GM21737 (cell line): ENCODE measurements around the gene RAB26.
"Not testable (repeated sequence)": the region's sequence is repeated elsewhere in the genome, so short reads cannot be mapped to it uniquely, and the experiment has no call there.

Experiments used
- ATAC-seq: cut with Tn5 transposase; IDR thresholded peaks from one replicate; pipeline ENCODE4 v1.9.1; 2021; ENCODE audit warnings: mild to moderate bottlenecking, moderate library complexity; ENCODE audit not compliant: unreplicated experiment

RAB26 gene

GRCh38 chr16:2116428-2116827, 32.0 kb upstream of the RAB26 start:
- not testable (repeated sequence) for ATAC-seq

- ATAC-seq: not testable (repeated sequence)
These were observed 31.1 kb upstream of the RAB26 start for GRCh38 chr16:2117341-2117740.

DNA sequence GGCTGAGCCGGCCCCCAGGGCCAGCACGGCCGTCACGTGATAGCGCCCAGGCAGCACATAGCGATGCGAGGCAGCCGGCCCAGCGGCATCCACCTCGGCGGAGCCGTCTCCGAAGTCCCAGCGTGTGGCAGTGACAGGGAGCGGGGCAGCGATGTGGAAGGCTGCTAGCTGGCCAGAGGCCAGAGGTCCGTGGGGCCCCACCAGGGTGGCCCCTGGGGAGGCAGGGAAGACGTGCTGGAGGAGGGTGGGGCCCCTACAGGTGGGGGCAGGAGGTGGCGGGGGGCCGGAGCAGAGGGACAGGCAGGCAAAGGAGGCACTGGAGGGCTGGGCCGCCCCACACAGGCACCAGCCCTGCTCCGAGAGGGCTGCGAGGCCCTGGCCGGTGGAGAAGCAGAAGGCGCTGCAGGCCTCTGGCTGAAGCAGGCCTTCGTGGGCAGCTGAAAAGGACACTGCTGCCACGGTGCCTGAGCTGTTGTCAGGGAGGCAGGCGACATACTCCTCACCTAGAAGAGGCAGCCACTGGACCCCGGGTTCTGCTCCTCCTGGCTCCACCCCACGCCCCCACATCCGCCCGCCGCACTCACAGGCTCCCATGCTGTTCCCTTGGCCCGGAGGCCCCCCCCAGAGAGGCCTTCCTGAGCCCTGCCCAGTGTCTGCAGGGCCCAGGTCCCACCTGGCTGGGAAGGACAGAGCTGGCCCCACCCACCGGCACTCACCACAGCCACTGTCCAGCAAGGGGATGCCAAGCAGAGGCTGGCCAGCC, 30.3 kb upstream of the RAB26 start:
- not testable (repeated sequence) for ATAC-seq

GRCh38 chr16:2121325-2121724, 27.1 kb upstream of the RAB26 start:
- ATAC-seq: not testable (repeated sequence)

- no peak for ATAC-seq
These were observed 26.6 kb upstream of the RAB26 start for GRCh38 chr16:2121853-2122252.

DNA sequence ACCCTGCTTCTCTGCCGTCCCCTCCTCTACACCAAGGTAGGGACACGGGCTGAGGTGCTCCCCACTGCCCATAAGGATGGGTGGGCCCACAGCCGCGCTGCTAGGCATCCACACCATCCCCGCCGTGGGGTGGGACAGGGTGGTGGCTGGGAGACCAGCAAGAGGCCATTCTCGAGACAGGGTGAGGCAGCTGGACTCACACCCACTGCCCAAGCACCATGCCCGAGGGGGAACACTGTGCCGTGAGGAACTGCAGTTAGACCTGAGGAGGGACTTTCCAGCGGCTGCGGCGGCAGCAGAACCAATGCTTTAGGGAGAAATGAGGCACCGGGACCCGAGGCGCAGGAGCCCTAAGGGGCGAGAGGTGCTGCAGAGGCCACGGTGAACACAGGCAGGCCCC, 26.0 kb upstream of the RAB26 start:
- no peak for ATAC-seq

GRCh38 chr16:2122934-2123683, 25.3 kb upstream of the RAB26 start:
- not testable (repeated sequence) for ATAC-seq

DNA sequence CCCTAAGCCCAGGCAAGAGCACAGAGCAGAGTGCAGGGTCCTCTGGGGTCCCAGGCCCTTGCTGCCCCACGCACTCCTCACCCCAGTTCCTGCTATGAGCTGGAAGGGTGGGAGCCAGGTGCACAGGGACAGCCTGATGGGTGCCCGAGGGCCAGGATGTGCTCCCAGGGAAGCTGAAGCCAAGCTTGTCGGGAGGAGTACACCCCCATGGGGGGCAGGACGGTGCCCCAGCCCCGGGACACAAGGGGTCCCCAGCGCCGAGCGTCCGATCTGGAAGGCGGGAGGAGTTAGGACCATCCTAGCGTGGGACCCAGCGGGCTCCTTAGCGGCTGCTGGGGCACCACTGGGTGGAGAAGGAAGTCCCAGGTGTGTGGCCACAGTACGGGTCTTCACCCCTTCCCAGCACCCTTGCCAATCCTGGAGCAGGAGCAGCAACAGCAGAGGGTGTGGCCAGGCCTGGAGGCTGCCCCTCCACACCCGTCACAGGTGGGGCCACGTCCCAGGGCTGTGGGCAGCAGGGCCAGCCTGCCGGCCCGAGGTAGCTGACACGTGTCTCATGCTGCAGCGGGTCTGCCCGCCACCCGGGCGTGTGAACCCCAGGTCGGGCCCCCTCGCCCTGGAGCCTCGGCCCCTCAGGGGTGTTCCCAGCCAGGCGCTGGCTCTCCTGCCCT, 24.6 kb upstream of the RAB26 start:
- ATAC-seq: not testable (repeated sequence)

GRCh38 chr16:2124377-2124693, 24.1 kb upstream of the RAB26 start:
- not testable (repeated sequence) for ATAC-seq

DNA sequence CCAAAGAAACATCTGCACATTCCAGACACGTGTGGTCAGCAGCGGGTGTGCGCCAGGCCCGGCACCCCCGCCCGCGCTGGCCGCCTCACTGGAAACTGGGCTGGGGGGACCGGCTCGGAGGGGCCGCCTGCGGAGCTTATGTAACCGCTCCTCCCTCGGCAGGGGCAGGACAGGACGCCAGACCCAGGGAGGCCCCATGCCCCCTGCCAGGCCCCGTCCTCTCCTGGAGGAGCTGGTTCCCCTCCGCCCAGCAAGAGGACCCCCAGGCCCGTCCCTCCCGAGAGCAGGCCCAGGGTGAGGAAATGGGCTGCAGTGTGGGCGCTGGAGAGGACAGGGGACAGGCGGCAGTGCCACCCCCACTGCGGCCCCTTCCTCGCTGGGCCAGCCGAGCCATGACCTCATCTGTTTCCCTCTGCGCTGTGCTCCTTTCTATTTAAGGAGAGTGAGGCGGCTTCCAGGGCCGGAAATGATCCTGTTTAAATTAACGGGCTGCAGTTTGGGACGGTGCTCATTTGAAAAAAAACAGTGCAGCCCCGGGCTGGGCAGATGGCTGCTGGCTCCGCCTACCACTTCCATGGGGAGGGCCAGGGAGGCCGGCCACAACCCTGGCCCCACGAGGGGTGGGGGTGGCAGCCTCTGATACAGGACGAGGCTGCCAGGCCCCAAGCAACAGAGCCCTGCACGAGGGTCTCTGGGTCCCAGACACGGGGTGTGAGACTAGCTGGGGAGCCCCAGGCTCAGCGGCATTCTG, 23.6 kb upstream of the RAB26 start:
- ATAC-seq: not testable (repeated sequence)

DNA sequence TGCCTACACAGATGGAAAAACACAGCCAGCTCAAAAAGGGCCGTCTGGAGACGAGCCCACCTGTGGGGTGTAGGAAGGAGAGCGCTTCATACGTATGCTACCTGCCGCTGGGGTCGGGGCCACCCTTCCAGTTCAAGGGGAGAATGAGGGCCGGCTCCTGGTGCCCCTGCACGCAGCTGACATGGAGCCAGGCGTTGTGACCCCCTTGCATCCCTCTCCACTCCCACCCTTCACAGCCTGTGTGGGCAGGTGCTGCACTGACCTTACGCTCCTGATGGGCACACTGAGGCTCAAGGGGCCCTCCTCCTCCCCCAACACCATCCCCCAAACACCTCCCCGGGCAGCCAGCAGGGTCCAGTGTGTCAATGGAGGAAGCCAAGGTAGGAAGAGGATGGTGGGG, 22.8 kb upstream of the RAB26 start:
- ATAC-seq: not testable (repeated sequence)

DNA sequence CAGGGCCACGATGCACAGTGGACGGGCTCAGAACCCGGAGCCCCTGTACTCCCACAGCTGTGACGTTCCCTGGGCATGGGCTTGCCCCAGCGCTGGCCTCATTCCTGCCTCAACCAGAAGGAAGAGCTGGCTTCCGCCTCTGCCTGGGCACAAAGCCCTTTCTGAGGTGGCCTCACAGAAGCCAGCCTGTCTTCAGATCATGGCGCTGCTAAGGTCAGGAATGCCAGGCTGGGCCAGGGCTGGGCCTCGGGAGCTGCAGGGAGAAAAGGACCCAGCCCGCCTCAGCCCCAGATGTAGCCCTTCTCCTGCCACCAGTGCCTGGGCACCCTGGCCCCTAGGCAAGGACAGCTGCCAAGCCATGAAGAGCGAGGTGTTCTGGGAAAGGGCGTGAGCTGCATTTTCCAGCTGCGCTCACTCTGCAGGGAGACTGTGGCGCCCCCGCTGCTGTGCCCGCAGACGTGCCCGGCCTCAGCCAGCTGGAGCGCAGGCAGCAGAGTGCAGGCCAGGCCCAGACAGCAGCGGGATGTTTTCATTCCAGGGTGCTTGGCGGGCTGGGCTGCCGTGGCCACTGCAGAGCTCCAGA, 22.2 kb upstream of the RAB26 start:
- ATAC-seq: not testable (repeated sequence)

GRCh38 chr16:2126928-2127556, 21.4 kb upstream of the RAB26 start:
- ATAC-seq: not testable (repeated sequence)

DNA sequence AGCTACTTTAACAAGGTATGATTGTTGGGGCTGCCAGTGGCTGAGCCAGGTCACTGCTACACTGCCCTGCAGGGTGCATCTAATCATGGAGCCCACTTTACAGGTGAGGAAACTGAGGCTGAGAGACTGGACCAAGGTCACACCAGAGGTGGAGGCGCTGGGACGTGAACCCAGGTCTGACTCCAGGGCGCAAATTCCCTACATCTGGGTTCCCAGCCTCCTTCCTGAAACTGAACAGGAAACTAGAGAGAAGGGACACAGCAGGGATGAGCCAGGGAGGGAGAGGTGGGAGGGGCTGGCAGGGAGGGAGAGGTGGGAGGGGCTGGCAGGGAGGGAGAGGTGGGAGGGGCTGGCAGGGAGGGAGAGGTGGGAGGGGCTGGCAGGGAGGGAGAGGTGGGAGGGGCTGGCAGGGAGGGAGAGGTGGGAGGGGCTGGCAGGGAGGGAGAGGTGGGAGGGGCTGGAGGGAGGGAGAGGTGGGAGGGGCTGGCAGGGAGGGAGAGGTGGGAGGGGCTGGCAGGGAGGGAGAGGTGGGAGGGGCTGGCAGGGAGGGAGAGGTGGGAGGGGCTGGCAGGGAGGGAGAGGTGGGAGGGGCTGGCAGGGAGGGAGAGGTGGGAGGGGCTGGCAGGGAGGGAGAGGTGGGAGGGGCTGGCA, 20.7 kb upstream of the RAB26 start:
- not testable (repeated sequence) for ATAC-seq

DNA sequence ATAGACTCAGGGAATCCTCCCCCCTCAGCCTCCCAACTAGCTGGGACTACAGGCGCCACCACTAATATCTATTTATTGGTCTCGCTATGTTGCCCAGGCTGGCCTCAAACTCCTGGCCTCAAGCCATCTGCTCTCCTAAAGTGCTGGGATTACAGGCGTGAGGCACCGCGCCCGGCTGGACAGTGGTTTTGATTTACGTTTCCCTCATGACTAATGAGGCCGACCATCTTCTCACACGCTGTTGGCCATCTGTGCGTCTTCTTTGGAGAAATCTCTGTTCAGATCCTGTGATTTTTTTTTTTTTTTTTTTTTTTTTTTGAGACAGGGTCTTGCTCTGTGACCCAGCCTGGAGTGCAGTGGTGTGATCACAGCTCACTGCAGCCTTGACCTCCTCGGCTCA, 19.2 kb upstream of the RAB26 start:
- not testable (repeated sequence) for ATAC-seq

DNA sequence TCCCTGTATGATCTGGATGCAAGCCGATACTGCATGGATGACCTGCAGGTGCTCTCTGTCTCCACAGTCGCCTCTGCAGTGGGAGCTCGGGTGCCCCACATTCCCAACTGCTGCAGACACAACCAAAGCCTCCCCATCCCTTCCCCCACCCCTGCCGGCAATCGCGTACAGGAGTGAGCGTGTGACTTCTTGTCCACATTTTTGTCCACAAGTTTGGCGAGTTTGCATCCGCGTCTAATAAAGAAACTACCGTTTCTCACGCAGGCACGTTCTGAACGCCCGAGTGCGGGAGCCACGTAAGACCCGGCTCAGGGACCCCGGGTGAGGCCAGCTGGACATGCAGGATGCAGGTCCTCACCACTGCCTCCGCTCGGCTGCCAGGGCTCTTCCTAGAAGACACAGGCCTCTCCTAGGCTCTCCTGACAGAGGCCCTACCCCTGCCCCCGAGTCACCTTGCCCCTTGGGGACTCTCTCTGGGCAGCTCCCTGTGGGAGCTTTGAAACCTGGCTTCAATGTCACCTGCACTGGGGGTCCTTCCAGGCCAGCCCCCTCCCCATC, 18.5 kb upstream of the RAB26 start:
- not testable (repeated sequence) for ATAC-seq

GRCh38 chr16:2133797-2134196, 14.6 kb upstream of the RAB26 start:
- ATAC-seq: not testable (repeated sequence)

- not testable (repeated sequence) for ATAC-seq
These were observed 13.4 kb upstream of the RAB26 start for GRCh38 chr16:2135071-2135470.

DNA sequence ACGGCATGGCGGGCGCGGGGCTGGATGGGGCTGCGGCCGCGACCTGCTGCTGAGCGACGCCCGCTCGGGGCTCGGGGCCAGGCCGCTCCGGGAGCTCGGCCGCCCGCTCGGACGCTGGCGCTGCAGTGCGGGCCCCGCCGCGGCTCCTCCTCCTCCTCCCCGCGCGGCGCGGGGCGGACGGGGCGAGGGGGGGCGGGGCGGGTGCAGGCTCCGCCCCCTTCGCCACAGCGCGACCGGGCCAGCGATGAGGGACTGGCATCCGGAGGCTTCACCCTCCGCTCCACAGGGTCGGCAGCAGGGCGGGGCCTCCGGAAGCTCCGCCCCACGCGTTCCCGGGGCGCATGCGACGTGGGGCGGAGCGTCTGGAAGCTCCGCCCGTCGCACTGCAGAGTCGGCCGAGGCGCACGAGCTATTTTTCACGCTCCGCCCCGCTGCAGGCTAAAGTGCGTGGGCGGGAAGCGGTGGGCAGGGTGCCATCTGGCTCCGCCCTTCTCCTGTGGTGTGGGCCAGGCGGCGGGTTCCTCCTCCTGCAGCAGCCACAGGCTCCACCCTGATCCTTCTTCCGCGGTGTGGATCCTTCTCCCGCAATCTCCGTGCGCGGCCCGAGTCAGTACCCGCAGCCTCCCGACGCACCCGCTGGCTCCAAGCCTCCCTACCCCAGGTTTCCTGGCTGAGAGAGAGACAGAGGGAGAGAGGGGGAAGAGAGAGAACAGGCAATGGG, 12.5 kb upstream of the RAB26 start, which contains the start of gene PKD1:
TSS of gene PKD1 (minus strand) at position 129 of the 721 bp plus-strand sequence. CDS start 209 bp downstream, outside the sequence.
- ATAC-seq: not testable (repeated sequence)
